SKM-1 treated with dmso at 0.1 percent for 144 hours (cell line): ENCODE measurements around the gene LRRC75A.

Source experiments
- DNase-seq: peaks from one replicate; lab custom pipeline; 2025; ENCODE audit not compliant: unreplicated experiment; lab: John Stamatoyannopoulos, UW

Gene LRRC75A

GRCh38 chr17:16494059-16494458 is 2.1 kb upstream of the LRRC75A start:
- no peak for DNase-seq

DNA sequence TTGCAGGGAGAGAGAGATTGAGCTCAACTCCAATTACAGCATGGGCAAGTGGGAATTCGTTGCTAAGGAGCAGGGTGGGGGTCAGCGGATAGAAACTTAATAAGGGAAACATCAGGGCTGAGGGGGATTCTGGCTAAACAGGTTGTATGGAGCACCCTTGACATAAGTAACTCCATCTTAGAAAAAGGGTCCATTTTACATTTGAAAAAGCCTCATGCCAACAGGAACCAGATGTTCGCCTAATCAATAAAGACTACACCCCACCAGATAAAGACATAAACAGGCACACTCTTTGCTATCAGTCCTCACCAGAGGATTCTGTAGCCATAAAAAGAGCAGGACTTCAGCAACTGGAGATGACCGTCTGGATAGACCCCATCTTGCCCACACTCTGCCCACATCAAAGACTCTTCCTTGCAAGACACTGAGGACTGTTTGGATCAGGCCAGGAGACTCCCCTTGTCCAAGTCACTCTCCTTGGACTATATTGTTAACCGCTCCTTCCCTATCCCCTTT is 1.6 kb upstream of the LRRC75A start:
- DNase-seq = no peak

DNA sequence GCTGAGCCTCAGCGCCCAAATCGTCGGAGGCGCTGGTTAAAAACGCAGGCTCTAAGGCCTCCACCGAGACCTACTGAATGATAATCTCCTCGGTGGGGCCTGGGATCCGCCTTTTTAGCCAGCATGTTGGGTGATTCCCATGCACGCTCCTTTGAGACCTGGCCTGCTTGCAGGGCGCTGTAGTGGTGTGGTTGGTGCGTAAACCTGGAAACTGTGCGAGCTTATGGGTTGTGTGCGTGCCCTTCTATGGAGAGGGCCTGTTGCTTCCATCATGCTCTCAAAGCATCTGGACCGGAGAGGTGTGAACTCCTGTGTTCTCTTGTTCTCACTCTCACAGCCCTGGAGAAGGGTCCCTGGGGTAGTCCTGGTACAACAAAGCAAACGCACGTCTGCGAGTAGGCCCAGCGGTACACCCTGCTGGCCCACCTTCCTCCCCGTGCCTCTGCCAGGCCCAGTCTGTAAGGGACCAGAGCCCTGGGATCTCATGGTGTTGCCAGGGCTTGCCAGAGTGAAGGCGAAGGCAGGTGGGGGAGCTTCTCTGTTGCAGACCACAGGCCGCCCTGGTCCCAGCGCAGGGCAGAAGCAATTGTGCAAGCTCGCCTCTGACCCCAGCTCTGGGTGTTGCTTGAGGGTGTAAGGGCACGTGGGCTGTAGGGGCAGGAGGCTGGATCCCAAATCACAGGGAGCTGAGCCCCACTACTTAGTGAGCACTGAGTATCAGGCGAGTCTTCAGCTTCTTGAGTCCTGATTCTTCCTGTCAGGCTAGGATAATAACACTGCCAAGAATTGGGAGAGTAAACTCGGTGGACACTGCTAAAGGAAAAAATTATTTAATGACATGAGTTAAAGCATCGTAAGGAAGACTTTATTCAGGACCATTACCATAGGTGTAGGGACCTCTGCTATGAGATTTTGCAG is 879 bp upstream of the LRRC75A start:
- DNase-seq = no peak

- DNase-seq = no peak
Measured at GRCh38 chr17:16491131-16491702, 776 bp downstream of the LRRC75A start.

- no peak for DNase-seq
Measured at GRCh38 chr17:16489431-16489830, 2.6 kb downstream of the LRRC75A start.

GRCh38 chr17:16488968-16489337 is 3.0 kb downstream of the LRRC75A start:
- no peak for DNase-seq

DNA sequence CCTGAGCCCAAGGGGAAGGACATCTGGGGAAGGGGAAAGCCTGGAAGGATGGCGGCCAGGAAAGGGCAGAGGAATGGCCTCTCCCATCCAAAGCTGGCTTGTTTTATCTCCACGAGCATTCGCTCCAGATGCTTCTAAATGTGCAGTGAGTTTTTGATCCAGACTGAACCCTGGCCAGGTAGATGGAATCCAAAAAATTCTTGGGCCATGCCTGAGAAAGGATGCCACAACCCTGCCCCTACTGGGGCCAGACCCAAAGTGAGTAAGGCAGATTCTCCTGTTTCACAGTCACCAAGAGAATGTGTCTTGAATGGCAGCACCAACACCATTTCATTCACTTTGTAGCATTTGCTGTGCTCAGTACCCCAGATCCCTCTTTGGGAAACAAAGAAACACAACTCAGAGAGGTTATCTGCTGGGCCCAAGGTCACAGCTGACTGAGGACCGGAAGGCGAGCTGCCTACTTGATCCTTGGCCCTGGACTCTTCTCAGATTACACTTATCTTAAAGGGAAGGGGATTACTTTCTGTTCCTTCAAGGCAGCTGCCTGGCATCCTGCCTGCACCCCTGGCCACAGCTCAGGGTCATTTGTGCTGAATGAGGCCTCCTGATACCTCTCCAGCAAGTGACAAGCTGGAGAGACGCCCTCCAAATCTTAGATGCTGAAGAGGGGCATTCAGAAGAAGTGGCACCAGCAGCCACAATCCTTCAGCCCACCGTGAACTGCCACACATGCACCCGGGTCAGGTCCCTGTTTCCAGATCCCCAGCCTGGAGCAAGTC is 3.6 kb downstream of the LRRC75A start:
- DNase-seq = no peak

- DNase-seq = no peak
Measured at GRCh38 chr17:16486373-16487250, 5.4 kb downstream of the LRRC75A start.

DNA sequence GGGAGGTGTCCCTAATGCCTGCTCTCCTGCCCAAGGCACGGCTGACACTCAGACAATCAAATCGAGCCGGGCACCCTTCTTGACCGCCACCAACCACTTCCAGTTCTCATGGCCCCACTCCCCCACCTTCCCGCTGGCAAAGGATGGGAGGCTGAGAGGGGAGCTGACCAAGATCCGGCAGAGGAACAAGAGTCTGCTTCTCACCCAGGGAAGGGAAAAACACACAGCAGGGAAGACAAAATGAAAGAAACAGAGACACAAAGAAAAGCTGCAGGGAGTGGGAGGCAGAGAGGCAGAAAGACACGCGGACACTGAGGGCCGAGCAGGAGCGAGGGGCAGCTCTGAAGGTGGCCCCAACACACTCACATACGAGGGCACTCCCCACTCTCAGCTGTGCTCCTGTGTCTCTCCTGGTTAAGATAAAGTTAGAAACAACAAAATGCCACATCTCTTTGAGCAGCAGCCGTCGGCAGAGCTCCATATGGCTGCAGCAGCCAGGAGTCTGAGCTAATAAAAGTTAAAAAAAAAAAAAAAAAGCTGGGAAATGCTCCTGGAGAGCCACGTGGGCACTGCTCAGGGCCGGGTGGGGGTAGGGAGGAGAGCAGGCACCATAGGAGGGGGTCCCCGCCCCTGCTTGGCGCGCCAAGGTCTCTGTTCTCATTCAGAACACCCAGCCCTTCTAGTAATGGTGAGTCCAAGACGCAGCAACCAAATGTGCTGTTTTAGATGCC is 7.4 kb downstream of the LRRC75A start:
- no peak for DNase-seq

- no peak for DNase-seq
Measured at GRCh38 chr17:16483021-16483645, 8.9 kb downstream of the LRRC75A start.

- no peak for DNase-seq
Measured at GRCh38 chr17:16482253-16482652, 9.7 kb downstream of the LRRC75A start.

- DNase-seq = no peak
Measured at GRCh38 chr17:16480995-16481394, 11.0 kb downstream of the LRRC75A start.

DNA sequence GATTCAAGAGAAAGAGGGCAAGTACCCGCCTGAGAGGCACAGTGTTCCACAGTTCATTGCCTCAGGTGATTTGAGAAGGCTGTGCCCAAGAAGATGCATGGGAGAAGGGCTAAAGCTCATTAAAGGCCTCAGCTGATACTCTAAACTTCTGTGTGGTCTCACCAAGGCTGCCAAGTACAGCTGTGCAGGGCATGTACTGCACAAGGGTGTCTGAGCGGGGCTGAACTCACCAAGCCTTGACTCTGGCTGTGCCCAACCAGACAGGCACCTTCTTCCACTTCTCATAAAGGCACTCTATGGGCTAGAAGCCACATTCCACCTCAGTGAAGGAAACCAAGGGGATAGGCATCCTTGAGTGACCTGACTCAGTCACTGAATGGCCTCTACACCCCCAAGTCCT is 12.7 kb downstream of the LRRC75A start:
- DNase-seq = no peak

- no peak for DNase-seq
Measured at GRCh38 chr17:16478649-16479048, 13.3 kb downstream of the LRRC75A start.

DNA sequence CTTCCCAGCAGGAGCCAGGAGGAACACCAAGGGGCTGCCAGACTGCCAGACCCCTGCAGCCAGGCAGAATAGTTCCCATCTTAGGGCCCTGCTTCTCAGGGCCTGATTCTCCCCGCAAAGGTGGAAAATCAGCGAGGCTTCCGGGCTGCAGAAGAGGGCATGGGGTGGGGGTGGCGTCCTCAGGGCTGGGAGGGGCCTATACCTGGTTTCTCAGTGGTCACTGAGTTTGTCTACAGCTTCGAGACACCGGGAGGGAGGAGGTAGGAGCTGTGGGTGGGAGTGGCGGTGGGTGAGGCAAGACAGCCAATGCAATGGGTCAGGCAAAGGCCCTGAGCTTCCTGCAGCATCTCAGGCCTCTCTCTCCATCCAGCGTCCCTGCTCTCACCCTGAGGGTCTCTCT is 14.3 kb downstream of the LRRC75A start:
- DNase-seq = no peak

DNA sequence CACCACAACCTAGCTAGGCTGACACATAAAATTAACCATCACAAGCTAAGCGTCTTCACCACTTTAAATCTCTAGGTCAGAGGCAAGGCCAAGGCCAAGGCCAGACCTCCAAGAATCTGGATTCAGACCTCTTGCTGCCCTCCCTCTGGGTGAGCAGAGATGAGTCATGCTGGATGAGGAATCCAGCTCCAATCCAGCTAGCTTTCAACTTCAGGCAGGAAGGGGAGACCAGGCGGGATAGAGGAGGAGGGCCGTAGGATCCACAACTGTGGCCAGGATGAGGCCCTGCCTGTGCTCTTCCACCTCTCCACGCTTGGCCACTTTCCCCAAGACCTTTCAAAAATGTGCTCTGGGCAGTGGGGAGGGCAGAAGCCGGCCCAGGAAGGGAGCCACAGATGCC is 14.7 kb downstream of the LRRC75A start:
- DNase-seq = no peak

DNA sequence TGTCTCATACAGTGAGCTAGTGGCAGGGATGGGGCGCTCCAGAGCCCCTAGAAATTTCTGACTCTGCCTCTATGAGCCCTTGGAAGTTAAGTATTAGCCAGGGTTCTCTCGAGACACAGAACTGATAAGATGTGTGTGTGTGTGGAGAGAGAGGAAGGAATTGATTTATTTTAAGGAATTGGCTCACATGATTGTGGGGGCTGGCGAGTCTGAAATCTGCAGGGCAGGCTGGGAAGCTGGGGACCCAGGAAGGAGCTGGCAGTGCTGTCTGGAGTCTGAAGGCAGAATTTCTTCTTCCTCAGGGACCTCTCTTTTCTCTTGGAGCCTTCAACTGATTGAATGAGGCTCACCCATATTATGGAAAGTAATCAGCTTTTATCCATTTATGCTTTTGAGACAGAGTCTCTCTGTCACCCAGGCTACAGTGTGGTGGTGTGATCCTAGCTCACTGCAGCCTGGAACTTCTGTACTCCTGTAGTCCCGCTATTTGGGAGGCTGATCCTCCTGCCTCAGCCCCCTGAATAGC is 16.8 kb downstream of the LRRC75A start:
- no peak for DNase-seq

DNA sequence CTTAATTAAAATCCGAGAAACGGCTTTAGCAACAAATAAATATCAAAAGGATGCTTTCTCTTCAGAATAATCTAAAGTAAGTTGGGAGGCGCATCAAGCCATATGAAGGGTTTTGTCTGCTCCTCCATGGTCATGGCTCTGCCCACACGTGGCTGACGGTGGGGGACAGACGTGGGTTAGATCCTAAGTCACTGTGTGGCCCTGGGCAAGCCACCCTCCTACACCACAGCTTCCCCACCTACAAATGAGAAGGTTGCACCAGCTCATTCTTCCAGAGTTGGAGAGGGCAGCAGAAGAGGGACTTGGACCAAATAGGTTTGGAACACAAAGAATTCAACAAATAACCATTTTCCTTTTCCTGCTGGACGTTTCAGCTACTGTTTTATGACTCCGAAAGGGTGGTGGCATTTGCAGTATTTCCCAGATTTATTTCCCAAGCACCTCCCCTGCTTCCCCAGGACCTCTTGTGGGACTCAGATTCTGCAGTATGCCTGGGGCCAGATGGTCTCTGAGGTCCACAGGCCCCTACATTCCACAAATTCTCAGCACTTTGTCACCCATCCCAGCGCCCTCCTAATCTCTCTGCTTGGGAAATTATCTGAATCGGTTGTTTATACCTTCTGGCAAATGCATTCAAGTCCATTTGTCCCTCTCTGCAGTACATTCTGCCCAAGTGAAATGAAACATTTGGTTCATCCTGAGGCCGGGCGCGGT is 17.8 kb downstream of the LRRC75A start:
- DNase-seq = no peak
